NCI-H226 (cell line): ENCODE data around the gene HBEGF.

Experiments used
- DNase-seq: peaks from one replicate; pipeline ENCODE4 v3.0.0-alpha.2; 2015

Gene HBEGF, protein sequence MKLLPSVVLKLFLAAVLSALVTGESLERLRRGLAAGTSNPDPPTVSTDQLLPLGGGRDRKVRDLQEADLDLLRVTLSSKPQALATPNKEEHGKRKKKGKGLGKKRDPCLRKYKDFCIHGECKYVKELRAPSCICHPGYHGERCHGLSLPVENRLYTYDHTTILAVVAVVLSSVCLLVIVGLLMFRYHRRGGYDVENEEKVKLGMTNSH

GRCh38 chr5:140346348-140347221 is at the start of gene HBEGF:
Gene HBEGF (minus strand): TSS chr5:140346603. CDS start chr5:140346328, 275 bp downstream.
- peak; percentile 91 for DNase-seq

- no peak for DNase-seq
These were observed 47.3 kb upstream of the HBEGF start for GRCh38 chr5:140393738-140394137.

GRCh38 chr5:140391732-140392131 is 45.3 kb upstream of the HBEGF start:
- DNase-seq, result no peak

DNA sequence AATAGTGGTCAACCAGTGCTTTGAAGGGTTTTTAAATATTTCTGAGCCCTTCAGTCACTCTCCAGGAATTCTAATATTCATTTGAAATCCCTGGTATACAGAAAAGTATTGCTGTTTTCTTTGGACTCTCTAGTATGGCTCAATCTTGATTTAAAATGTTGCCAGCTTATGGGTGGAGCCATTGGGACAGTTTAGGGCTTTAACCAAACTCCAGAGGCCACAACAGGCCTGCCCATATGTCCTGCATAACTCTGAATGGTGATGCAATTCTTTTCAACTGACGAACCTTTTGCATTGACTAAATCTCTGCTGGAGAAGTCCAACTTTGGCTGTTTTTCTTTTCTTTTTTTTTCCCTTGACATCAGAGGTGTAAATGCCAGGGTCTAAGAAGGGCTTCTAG is 44.9 kb upstream of the HBEGF start:
- no peak for DNase-seq

GRCh38 chr5:140388052-140388451 is 41.6 kb upstream of the HBEGF start:
- DNase-seq, result no peak

DNA sequence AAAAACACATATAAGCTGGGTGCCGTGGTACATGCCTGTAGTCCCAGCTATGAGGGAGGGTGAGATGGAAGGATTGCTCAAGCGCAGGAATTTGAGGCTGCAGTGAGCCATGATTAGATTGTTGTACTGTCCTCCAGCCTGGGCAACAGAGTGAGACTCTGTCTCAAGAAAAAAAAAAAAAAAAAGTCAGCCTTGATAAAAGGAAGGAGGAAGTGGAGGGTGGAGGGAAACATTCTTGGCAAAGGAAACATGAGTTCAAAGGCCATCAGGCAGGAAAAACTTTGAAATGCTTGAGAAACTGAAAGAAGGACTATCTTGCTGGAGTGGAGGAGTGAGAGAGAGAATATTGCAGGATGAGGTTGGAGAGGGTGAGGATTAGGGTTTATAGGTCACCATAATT is 36.9 kb upstream of the HBEGF start:
- no peak for DNase-seq

GRCh38 chr5:140382866-140383265 is 36.5 kb upstream of the HBEGF start:
- DNase-seq, result no peak

- no peak for DNase-seq
These were observed 35.6 kb upstream of the HBEGF start for GRCh38 chr5:140381972-140382371.

DNA sequence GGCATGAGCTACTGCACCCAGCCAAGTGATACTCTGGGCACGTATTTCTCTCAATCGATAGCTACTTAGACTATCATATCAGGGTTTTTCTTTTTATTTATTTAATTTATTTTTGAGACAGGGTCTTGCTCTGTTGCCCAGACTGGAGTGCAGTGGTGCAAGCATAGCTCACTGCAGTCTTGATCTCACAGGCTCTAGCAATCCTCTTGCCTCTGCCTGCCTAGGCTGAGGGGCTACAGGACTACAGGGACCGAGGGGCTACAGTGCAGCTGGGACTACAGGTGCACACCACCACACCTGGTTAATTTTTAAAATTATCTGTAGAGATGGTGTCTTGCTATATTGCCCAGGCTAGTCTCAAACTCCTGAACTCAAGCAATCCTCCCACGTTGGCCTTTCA is 34.9 kb upstream of the HBEGF start:
- no peak for DNase-seq

DNA sequence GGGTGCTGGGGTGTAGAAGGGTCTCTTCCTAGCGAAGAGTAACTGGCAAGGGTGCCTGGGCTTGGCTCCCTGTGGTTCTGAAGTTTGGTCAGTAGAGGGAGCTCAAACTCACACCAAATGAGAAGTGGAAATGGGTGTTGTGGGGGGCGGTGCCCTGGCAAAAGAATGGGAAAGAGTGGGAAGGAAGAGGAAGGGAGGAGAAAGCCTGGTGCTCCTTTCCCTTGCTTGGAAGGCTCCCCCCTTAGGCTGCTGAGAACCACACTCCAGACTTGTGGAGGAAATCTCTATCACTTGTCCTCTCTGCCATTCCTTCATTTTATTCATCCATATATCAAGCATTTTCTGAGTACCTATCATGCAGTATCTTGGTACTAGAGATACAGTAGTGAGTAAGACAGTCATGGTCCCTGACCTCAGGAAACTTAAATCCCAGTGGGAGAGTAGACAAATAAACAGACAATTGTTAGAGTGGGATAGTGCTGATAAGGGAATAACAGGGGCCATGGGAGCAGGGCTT is 26.6 kb upstream of the HBEGF start:
- DNase-seq, result peak; percentile 74

GRCh38 chr5:140371356-140372151 is 25.2 kb upstream of the HBEGF start:
- DNase-seq, result no peak

- DNase-seq, result no peak
These were observed 21.0 kb upstream of the HBEGF start for GRCh38 chr5:140367256-140368013.

DNA sequence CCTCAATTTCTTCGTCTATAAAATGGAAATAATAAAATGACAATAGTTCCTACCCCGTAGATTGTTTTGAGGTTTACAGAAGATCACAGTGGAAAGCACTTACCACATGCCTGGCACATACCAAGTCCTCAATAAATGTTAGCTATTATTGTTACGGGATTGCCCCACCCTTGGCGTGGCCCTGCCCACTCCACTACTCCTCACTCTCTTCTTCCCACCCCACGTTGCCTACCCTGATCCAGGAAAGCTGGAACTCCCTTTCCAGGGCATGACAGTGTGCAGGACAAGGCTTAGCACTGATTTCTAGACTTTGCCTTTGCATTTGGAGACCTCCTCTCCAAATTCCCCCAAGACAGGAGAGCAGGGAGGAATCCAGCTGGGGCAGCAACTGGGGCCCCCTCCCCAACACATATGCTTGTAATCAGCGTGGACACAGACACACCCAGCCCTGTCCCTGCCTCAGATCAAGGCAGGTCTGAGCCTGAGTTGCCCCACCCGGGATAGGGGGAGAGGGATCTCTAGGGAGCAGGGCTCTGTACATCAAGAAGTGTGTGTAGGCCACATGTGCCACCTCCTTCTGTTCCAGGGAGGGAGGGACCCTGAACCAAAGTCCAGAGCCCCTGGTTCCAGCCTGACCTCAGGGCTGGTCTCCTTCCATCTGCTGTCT is 20.3 kb upstream of the HBEGF start:
- no peak for DNase-seq

GRCh38 chr5:140365941-140366340 is 19.5 kb upstream of the HBEGF start:
- no peak for DNase-seq

DNA sequence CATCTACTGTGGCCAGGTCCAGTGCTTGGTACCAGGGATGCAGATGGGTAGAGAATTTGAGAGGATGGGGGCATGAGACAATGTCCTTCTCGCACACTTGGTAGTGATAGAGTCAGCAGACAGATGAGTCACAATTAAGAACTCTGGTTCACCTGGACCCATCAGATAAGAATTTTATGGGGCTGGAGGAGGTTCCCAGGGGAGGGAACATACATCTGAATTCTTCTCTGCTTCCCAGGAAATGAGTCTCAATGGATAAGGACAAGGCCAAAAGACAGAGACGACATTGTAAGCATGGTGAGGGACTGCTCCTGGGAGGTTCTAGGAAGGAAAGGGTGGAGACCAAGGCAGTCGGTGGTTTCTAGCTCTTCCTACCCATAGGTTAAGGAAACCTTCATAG is 18.9 kb upstream of the HBEGF start:
- DNase-seq, result peak; percentile 23

DNA sequence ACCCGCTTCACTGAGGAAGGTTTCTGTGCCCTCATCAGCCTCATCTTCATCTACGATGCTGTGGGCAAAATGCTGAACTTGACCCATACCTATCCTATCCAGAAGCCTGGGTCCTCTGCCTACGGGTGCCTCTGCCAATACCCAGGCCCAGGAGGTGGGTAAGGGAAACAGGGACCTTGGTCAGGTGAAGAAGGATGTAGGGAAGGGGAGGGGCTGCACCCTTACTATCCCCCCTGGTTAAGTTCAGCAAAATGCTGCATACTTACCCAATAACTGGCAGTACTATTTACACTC is 18.0 kb upstream of the HBEGF start:
- no peak for DNase-seq

DNA sequence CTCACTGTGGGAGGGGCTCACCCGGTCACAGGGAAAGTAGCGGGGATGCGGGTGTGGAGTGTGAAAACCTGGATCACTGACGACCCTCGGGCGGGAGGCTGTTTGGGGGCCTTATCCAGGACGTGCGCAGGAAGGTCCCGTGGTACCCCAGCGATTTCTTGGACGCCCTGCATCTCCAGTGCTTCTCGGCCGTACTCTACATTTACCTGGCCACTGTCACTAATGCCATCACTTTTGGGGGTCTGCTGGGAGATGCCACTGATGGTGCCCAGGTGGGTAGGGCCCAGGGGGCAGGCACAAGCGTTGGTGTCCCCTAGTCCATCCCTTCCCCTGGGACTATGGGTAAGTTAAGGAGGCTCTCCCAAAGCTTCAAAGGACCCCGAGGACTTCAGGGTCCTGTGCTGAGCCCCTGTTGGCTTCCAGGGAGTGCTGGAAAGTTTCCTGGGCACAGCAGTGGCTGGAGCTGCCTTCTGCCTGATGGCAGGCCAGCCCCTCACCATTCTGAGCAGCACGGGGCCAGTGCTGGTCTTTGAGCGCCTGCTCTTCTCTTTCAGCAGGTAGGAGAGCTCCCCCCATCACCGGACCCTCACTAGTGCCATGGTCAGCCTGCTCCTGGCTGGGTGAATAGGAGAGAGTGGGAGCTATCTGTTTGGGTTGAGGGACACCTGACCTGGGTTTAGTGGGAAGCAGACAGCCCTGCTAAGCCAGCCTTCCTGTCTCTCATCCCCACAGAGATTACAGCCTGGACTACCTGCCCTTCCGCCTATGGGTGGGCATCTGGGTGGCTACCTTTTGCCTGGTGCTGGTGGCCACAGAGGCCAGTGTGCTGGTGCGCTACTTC is 17.4 kb upstream of the HBEGF start:
- DNase-seq, result no peak

DNA sequence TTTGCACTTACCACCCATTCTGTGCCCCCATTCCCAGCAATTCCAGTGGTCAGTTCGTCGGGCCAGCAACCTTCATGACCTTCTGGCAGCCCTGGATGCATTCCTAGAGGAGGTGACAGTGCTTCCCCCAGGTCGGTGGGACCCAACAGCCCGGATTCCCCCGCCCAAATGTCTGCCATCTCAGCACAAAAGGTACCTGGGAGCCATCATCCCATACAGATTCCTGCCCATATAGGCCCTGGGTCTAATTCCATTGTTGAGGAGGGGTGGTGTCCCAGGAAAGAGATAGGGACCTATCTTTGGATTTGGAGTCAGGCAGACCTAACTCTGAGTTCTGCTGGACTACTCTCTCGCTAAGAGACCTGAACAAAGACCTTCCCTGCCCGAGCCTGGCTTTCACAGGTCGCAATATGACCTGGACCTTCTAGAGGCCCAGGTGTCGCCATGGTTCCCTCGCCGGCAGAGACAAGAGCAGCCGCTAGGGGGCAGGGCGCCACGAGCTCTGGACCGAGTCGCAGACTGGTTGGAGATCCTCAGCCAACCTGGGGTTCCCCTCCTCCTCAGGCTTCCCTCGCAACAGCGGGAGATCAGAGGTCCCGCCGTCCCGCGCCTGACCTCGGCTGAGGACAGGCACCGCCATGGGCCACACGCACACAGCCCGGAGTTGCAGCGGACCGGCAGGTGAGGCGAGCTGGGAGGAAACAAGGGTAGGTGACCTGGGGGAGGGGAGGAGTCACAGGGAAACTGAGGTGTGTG is 16.6 kb upstream of the HBEGF start:
- DNase-seq, result peak; percentile 53

GRCh38 chr5:140362311-140362710 is 15.9 kb upstream of the HBEGF start:
- no peak for DNase-seq

DNA sequence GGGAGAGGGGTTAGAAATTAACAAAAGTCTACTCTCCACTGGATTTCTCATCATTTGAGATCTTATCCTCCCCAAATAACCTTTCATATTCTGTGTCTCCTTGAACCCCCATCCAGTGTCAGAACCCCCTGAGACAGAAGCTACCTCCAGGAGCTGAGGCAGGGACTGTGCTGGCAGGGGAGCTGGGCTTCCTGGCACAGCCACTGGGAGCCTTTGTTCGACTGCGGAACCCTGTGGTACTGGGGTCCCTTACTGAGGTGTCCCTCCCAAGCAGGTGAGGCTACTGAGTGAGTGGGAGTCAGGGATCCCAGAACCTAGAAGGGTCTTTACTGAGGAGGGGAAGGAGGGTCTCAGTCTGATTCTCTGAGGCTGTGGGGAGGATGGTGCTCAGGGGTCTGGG is 15.5 kb upstream of the HBEGF start:
- DNase-seq, result no peak
